HG03521 (cell line): ENCODE measurements around the gene FSTL5.
"Not testable (repeated sequence)": the region's sequence is repeated elsewhere in the genome, so short reads cannot be mapped to it uniquely, and the experiment has no call there.

ENCODE experiments used
- ATAC-seq: cut with Tn5 transposase; IDR thresholded peaks from one replicate; pipeline ENCODE4 v1.9.1; 2021; ENCODE audit warnings: mild to moderate bottlenecking, moderate library complexity; ENCODE audit not compliant: unreplicated experiment

Gene FSTL5

DNA sequence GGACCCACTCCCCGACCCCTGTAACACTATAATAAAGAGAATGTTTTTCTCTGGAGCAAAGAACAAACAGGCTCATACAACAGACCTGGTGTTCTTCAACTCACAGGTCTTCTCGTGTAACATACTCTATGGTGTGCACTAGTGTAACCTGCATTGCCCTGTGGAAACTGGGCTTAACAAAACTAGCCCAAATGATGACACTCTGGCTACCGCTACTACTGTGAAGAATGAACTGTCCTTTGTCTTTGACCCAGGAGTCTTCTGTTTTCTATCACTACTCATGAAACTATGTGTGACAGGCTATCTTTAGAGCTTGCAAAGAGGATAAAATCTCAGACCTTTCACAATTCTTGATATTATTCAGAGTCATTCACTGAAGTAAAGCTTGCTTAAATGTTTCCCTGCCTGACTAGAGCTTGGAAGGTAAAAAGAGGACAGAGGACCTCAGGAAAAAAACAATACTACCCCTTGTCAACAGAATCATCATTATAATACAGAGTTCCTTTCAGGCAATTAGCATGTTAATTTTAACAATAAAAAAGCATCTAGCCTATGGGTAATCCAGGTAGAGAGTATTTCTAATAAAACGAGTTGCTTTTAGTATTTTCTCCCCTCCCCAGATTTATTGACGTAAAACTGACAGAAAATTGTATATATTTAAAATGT is 59.2 kb downstream of the FSTL5 start:
- no peak for ATAC-seq

GRCh38 chr4:162103908-162104307 is 59.9 kb downstream of the FSTL5 start:
- not testable (repeated sequence) for ATAC-seq

DNA sequence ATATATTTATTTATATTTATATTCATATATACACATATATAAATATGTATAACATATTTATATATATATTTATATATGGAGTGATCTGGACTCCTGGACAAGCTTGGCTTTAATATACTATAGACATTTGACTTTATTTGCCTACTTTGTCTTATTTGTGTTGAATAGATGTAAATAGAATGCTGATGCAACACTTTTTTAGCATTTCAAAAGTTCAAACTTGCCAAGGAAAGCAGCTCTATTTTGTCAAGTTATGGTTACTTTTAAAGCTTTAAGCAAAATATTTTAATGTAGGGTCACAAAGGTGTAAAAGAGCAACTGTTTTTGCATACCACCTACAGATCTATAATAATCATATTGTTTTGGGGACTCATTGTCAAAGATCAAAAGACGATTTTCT is 61.1 kb downstream of the FSTL5 start:
- ATAC-seq = no peak

DNA sequence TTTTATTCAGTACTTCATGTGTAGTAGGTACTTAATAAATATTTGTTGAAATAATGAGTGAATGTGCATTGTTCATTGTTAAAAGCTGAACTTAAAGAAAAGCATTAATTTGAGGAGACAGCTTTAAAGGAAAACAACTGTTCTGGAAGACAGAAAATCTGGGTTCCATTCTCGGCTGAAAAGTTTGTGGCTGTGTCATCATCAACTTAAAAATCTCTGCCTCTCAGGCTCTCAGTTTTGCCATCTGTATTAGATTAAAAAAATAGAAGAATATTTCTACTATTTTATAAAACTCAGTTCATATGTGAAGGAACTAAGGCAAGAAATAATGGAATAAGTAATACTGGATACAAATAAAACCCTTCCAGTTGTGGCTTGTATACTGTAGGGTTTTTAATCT is 62.5 kb downstream of the FSTL5 start:
- ATAC-seq = no peak

DNA sequence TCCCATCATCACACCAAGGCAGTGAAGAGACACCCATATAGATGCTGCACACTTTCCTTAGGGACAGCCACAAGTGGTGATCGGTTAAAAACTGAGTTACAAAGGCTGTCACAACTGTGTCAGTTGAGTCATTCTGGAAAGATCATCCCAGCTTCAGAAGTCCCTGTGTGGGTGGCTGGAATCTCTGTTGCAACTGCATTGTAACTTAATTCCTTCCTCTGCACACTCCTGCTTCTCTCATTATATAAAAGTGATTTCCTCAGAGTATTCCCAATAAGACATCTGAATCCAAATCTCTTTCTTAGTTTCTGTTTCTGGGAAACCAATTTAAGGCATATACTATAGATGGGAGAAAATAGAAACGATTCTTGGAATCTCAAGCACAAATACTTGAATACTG is 88.1 kb downstream of the FSTL5 start:
- no peak for ATAC-seq

- ATAC-seq = no peak
These were observed 102.6 kb downstream of the FSTL5 start for GRCh38 chr4:162061214-162061613.

- ATAC-seq = no peak
These were observed 104.1 kb downstream of the FSTL5 start for GRCh38 chr4:162059656-162060055.

DNA sequence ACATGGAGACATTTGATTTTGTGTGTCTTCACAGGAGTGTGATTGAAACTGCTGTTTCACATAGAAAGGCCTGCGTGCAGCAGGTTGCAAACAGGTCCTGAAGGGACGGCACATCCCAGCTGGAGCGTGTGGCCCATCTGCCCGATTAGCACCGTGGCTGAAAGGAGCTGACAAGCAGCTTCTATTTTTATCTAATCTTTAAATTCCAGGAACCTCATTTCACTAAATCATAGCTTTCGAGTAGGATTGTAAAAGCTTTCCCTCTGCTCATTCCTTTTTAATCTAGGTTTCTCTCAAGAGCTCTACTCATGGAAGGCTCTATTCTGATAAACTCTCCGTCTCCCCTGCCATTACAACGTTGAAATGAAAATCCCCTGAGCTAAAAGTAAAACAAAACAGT is 106.8 kb downstream of the FSTL5 start:
- no peak for ATAC-seq

DNA sequence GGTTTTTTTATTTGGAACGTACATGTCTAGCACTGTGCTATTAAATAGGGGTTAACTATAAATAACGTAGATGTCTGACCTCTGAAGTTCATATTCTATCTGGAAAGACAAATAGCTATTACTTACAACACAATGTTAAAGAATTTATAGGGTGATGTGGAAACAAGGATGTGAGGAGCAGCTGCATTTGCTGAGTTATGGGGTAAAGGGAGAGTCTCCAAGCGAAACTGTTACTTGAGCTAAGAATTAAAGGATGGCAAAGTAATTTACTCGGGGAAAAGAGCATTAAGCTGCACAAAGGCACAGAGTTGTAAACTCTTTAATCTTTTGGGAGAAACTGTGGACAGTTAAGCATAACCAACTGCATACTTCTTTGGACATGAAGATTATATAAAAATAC is 117.7 kb downstream of the FSTL5 start:
- ATAC-seq = no peak

DNA sequence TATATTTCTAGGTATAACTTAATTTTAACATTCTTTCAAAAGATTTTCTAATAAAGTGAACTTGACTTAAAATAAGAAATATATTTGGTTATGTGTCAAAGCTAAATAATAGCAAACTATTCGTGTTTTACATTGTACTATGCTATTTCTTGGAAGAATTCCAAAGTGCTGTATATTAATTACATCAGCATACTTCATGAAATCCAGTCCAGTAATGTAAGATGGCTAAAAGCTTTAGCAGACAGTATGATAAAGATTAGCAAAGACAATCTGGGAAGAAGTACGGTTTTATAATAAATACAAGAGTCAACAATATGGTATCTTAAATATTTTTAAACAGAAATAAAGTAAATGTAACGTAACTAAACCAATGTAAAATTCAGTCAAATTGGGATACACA is 125.7 kb downstream of the FSTL5 start:
- no peak for ATAC-seq

DNA sequence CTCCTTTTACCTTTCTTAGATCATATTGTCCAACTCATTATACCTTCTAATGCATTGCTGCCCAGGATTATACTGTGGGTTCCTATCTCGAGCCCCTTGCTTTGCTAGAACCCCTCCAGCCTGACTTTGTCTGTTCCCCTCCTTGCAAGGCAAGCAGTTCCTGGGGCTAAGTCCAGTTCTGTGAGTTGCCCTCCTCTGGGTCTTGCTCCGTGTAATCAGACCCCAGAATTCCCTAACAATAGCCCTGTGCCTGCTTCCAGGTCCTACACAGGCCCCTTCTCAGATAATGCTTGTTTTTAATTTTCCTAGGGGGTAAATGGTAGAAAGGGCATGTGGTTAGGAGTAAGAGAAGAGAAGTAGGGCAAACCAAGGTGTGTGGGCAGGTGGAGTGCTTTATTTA is 145.9 kb downstream of the FSTL5 start:
- ATAC-seq = no peak

DNA sequence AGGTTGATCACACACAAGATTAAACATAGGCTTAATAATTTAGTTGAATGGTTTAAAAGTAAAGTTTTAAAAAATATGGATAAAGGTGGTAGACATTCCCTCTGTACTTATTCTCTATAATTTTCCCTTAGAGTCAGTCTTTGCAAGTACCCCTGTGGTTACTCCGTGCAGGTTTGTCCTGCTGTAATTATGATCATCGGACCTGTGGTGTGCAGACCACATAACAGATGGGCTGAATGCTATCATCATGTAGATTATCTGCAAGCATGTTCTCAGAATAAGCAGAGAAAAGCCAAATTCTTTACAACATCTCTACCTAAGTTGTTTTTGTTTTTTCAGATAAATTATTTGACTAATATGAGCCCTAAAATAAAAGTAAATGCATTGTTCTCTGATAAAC is 146.8 kb downstream of the FSTL5 start:
- ATAC-seq = no peak

DNA sequence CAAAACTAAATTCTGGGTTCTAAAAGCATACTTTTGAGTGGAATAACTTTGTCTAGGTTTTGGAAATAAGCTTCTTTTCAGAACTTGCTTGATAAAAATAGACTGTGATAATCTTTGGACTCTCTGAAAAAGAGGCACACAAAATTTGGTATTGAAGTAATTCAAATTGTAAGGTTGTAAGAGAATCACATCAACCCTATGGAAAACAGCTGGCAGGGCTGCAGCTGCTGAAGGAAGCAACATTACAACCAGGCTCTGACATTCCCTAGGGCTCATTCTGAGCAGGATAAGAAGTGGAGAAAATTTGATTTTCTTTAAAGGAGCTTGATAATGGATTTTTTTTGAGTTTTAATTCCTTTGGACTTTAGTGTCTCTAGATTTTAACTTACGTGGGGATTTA is 147.6 kb downstream of the FSTL5 start:
- no peak for ATAC-seq

DNA sequence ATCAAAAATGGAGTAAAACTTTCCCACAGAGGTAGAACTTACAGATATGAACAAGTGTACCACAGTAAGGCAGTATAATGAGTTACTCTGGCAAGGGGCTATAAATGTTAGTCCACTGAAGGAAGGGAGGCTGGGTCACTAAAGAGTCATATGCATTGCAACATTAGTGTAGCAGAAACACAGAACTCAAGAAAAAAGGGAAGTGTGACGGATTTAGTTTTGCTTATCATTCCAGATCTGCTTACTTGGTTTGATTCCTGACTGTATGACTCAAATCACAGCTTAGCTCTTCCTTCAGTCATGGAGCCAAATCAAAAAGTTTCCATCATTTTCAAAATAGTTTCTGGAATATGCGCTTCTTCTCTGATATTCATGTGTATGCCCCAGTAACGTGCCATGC is 148.7 kb downstream of the FSTL5 start:
- no peak for ATAC-seq

DNA sequence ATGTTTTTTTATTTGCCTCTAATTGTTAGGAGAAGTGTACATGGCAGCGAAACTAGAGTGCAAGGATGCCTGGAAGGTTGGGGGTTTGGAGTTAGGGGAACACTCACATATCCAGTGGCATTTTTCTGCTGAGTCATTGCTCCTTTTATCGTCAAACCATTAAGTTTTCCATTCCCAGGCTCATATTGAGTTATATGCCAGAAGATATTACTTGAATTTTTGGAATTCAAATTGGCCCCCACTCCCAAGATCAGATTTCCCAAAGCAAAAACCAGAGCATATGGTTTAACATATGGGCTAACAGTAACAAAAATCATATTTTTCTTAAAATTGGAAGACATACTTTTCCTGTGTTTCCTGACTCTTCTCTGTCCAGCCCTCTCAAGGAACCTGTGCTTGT is 152.7 kb downstream of the FSTL5 start:
- ATAC-seq = no peak

DNA sequence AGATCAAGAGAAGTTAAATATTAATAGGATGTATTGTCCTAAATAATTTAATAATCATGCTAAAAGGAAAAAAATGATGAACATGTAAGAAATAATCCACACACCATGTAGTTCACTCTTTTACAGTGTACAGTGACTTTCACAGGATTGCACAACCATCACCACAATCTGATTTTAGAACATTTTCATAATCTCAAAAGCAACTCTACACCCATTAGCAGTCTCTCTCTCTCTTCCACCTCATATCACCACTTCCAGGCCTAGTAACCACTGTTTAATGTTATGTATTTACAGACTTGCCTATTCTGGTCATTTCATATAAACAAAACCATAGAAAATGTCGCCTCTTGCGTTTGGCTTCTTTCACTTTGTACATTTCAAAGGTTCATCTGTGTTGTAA is 153.4 kb downstream of the FSTL5 start:
- no peak for ATAC-seq

DNA sequence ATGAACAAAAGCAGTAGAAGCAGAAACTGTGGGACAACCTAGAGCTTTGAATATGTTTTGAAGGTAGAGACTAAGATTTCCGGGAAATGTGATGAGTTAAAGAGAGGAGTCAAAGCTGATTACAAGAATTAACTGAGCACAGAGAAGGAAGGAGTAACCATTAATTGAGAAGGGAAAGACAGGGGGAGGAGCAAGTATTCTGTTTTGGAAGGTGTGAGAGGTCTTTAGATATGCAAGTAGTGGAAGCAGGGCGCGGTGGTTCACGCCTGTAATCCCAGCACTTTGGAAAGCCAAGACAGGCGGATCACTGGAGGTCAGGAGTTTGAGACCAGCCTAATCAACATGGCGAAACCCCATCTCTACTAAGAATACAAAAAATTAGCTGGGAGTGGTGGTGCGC is 171.5 kb downstream of the FSTL5 start:
- ATAC-seq = no peak

DNA sequence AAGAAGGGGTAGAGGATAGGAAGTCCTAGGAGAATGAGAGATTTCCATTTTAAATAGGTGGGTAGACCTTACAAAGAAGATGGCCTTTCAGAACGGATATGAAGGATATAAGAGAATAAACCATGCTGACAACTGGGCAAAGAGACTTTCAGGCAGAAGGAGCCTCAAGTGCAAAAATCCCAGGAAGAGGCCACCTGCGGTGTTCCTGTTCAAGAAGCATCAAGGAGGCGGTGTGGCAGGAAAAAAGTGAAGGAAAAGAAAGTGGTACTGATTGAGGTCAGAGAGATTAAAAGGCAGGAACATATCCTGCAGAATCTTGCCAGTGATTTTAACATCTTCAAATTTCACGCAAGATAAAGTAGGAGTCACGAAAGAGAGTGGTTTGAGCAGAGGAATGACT is 172.0 kb downstream of the FSTL5 start:
- no peak for ATAC-seq

DNA sequence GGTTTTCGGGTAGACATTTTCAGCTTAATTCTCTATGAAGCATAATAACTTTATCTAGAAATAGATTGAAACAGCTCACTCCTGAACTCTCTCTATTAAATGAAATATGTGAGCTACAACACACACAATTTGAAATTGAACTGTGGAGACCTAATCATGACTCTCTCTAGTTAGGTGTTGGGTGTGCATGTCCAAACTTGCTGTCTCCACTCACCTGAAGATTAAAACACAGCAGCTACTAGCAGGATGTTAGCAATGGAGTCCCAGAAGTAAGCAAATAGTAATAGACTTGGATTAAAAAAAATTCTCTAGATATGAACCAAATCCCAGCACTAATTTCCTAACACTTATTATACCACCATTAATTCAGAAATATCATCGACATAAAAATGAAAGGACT is 173.1 kb downstream of the FSTL5 start:
- no peak for ATAC-seq

GRCh38 chr4:161988946-161989345 is 174.9 kb downstream of the FSTL5 start:
- no peak for ATAC-seq

- ATAC-seq = no peak
These were observed 176.2 kb downstream of the FSTL5 start for GRCh38 chr4:161987611-161988010.

DNA sequence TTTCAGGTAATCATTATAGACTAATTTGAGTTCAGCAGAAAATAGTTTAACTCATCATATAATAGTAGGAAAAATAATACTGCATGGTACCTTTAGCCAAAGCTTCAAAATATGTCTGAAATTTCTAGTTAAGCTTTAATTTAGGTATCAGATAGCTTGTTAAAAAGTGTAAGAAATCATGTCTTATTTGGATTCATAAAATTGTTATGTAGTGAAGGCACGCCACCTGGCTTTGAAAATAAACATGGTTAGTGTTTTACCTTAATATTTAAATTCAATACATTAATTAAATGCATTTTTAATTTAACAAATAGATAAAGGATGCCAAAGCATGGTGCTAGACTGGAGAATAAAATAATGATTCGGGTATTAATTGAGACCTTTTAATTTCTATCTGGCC is 211.4 kb downstream of the FSTL5 start:
- no peak for ATAC-seq

- no peak for ATAC-seq
These were observed 213.7 kb downstream of the FSTL5 start for GRCh38 chr4:161949946-161950725.
